Aorta (tissue), 5 donors: Measurements from ENCODE around the gene RYR1. TPM values are rescaled to one million over a fixed set of nuclear protein-coding genes. Genes with fewer than 3 reads are reported as not detected.

Experiments used
- ATAC-seq: fragments of 200-7000 bp; cut with Tn5 transposase; one replicate; pipeline ENCODE4 v1.9.1; 2022; ENCODE audit warnings: moderate library complexity; ENCODE audit not compliant: low FRiP score
- DNase-seq, 2 donors: peaks; one replicate each; pipeline ENCODE4 v3.0.0-alpha.2; 2020
- H3K27ac ChIP-seq, 2 donors: one replicate each; pipeline ENCODE4 v1.5.1; 2013; ENCODE audit warnings: low read length in 2 of 2, mild to moderate bottlenecking in 2 of 2, moderate library complexity in 2 of 2, control low read depth in 1 of 2, inconsistent platforms in 1 of 2, low read depth in 1 of 2
- H3K27me3 ChIP-seq, 2 donors: one replicate each; pipeline ENCODE4 v1.6.1; 2013; ENCODE audit warnings: control low read depth in 1 of 2, low read length in 1 of 2, mild to moderate bottlenecking in 1 of 2, moderate library complexity in 1 of 2; ENCODE audit not compliant: insufficient read depth in 2 of 2, control insufficient read depth in 1 of 2
- H3K36me3 ChIP-seq, 2 donors: one replicate each; pipeline ENCODE4 v1.6.1; 2013; ENCODE audit warnings: control low read depth in 1 of 2, low read length in 1 of 2, mild to moderate bottlenecking in 1 of 2; ENCODE audit not compliant: insufficient read depth in 2 of 2, control insufficient read depth in 1 of 2
- H3K4me1 ChIP-seq, 2 donors: one replicate each; pipeline ENCODE4 v1.6.1; 2013; ENCODE audit warnings: low read length in 2 of 2, control low read depth in 1 of 2, mild to moderate bottlenecking in 1 of 2, moderate library complexity in 1 of 2; ENCODE audit not compliant: insufficient read depth in 2 of 2, control insufficient read depth in 1 of 2
- H3K4me3 ChIP-seq, 2 donors: one replicate each; pipeline ENCODE4 v1.5.1; 2013; ENCODE audit warnings: low read length in 2 of 2, control low read depth in 1 of 2, mild to moderate bottlenecking in 1 of 2
- H3K9me3 ChIP-seq: one replicate; pipeline ENCODE4 v1.6.1; 2013; ENCODE audit warnings: mild to moderate bottlenecking, low read length; ENCODE audit not compliant: control insufficient read depth
- WGBS, 2 donors: extraction: QIAGEN DNeasy Blood & Tissue Kit; methylation state at CpG; one replicate each; pipeline ENCODE4 v1.1.7; 2013; 5-methylcytosine and 5-hydroxymethylcytosine counted together
- intact Hi-C, 2 donors: fragments of 100-400 bp; cut with DNase I; formaldehyde crosslinking; loops; one replicate each; pipeline versions ENCODE4 v1.14.2 to v1.15.0; 2022
- polyA plus RNA-seq, 2 donors: library from polyadenylated mRNA; stranded (reverse); fragments of 200-250 nt; gene quantifications; one replicate each; pipeline ENCODE4 v1.2.3, GENCODE V29; 2013
- total RNA-seq, 2 donors: library from RNA; stranded (reverse); fragmentation: NEBNext Ultra II Directional; extraction: Animal tissue kit (Norgen Biotek cat#: 25700); gene quantifications; one replicate each; pipeline ENCODE4 v1.2.1, GENCODE V29; 2021
- donor health status: healthy with polysubstance abuse.
- donor health status: Bipolar disorder and iron deficiency.
- donor health status: DM: no; HTN: no; CAD: no.
- donor health status: DM: no; HTN: no; CAD: no.
- donor health status: DM: yes; HTN: yes; CAD: no.

Gene RYR1
- total and polyA plus RNA-seq, 4 donors = 0.38 to 5.4 (median 1.2) TPM

- 88 to 91% methylated on average over 17 of the region's 17 CpGs for WGBS, 2 donors
- intact Hi-C loops = no loop called here
- Histone ChIP-seq H3K4me1 (no peaks in the 10 kb centered on the region), H3K9me3 (no peaks in the 10 kb centered on the region), H3K36me3 (no peaks in the 10 kb centered on the region), H3K27me3 (no peaks in the 10 kb centered on the region), H3K27ac (no peak overlapping the region), H3K4me3 (no peak overlapping the region)
- ATAC-seq (no peak), DNase-seq (no peak)
These were observed 62.6 kb downstream of the RYR1 start for GRCh38 chr19:38496116-38496515.

GRCh38 chr19:38496603-38497487 lies 63.4 kb downstream of the RYR1 start:
- Histone ChIP-seq H3K4me1 (no peaks in the 10 kb centered on the region), H3K27me3 (no peaks in the 10 kb centered on the region), H3K36me3 (no peaks in the 10 kb centered on the region), H3K9me3 (no peaks in the 10 kb centered on the region), H3K4me3 (no peak overlapping the region), H3K27ac (no peak overlapping the region)
- DNase-seq (no peak), ATAC-seq (no peak)
- 75 to 79% methylated on average over 30 of the region's 30 CpGs for WGBS, 2 donors
- intact Hi-C loops = no loop called here

GRCh38 chr19:38497907-38498306 lies 64.4 kb downstream of the RYR1 start:
- WGBS, 2 donors = 89 to 91% methylated on average over 4 of the region's 4 CpGs
- H3K36me3 ChIP-seq = no peaks in the 10 kb centered on the region
- DNase-seq (no peak), ATAC-seq (no peak)
- no peaks in the 10 kb centered on the region for H3K9me3 ChIP-seq
- H3K4me3 ChIP-seq = no peak overlapping the region
- intact Hi-C loops = no loop called here
- H3K27ac ChIP-seq = no peak overlapping the region
- H3K27me3 ChIP-seq = no peaks in the 10 kb centered on the region
- no peaks in the 10 kb centered on the region for H3K4me1 ChIP-seq

- H3K4me1 ChIP-seq = no peaks in the 10 kb centered on the region
- intact Hi-C loops = no loop called here
- ATAC-seq (no peak), DNase-seq (no peak)
- 94% methylated on average over 21 of the region's 21 CpGs for WGBS, 2 donors
- H3K4me3 ChIP-seq = no peak overlapping the region
- no peaks in the 10 kb centered on the region for H3K27me3 ChIP-seq
- H3K36me3 ChIP-seq = no peaks in the 10 kb centered on the region
- no peak overlapping the region for H3K27ac ChIP-seq
- H3K9me3 ChIP-seq = no peaks in the 10 kb centered on the region
These were observed 66.0 kb downstream of the RYR1 start for GRCh38 chr19:38499532-38499931.

- no peak for ATAC-seq
These were observed 67.0 kb downstream of the RYR1 start for GRCh38 chr19:38500450-38500849.

GRCh38 chr19:38502410-38503076 lies 69.1 kb downstream of the RYR1 start:
- no peak for DNase-seq
- H3K4me1 ChIP-seq = no peaks in the 10 kb centered on the region
- no peaks in the 10 kb centered on the region for H3K36me3 ChIP-seq
- no peaks in the 10 kb centered on the region for H3K9me3 ChIP-seq
- 94 to 95% methylated on average over 39 to 41 of the region's 41 CpGs for WGBS, 2 donors
- intact Hi-C loops = no loop called here
- H3K27me3 ChIP-seq = no peaks in the 10 kb centered on the region
- no peak for ATAC-seq
- H3K27ac ChIP-seq = no peak overlapping the region
- no peak overlapping the region for H3K4me3 ChIP-seq

More at GRCh38 chr19:38500450-38500849, 67.0 kb downstream of the RYR1 start:
- Histone ChIP-seq H3K27me3 (no peaks in the 10 kb centered on the region), H3K36me3 (no peaks in the 10 kb centered on the region), H3K4me3 (no peak overlapping the region), H3K9me3 (no peaks in the 10 kb centered on the region), H3K4me1 (no peaks in the 10 kb centered on the region), H3K27ac (no peak overlapping the region)
- WGBS, 2 donors = 82 to 86% methylated on average over 9 to 11 of the region's 11 CpGs
- intact Hi-C loops = no loop called here
- no peak for DNase-seq

- 85% methylated on average over 4 of the region's 4 CpGs for WGBS, 2 donors
- intact Hi-C loops = no loop called here
- ATAC-seq = no peak
These were observed 69.6 kb downstream of the RYR1 start for GRCh38 chr19:38503077-38503410.

GRCh38 chr19:38505958-38506357 lies 72.5 kb downstream of the RYR1 start:
- no peaks in the 10 kb centered on the region for H3K36me3 ChIP-seq
- no peak for DNase-seq
- H3K4me1 ChIP-seq = no peaks in the 10 kb centered on the region
- no peaks in the 10 kb centered on the region for H3K27me3 ChIP-seq
- intact Hi-C loops = no loop called here
- no peak overlapping the region for H3K4me3 ChIP-seq
- H3K9me3 ChIP-seq = no peaks in the 10 kb centered on the region
- WGBS, 2 donors = 58 to 67% methylated on average over 3 of the region's 3 CpGs
- H3K27ac ChIP-seq = no peak overlapping the region
- no peak for ATAC-seq

More at GRCh38 chr19:38503077-38503410, 69.6 kb downstream of the RYR1 start:
- no peak for DNase-seq
- Histone ChIP-seq H3K27ac (no peak overlapping the region), H3K36me3 (no peaks in the 10 kb centered on the region), H3K4me3 (no peak overlapping the region), H3K27me3 (no peaks in the 10 kb centered on the region), H3K4me1 (no peaks in the 10 kb centered on the region), H3K9me3 (no peaks in the 10 kb centered on the region)

GRCh38 chr19:38506375-38506722 lies 72.9 kb downstream of the RYR1 start:
- WGBS, 2 donors = 87 to 88% methylated on average over 11 of the region's 11 CpGs
- no peaks in the 10 kb centered on the region for H3K4me1 ChIP-seq
- H3K27ac ChIP-seq = no peak overlapping the region
- no peaks in the 10 kb centered on the region for H3K36me3 ChIP-seq
- H3K27me3 ChIP-seq = no peaks in the 10 kb centered on the region
- ATAC-seq (no peak), DNase-seq (no peak)
- no peak overlapping the region for H3K4me3 ChIP-seq
- no peaks in the 10 kb centered on the region for H3K9me3 ChIP-seq
- intact Hi-C loops = no loop called here
